ENCODE results near the gene NUP88. TPM values are rescaled to one million over a fixed set of nuclear protein-coding genes. Genes with fewer than 3 reads are reported as not detected.

NUP88 gene
- total RNA-seq, 1 experiment from 2014 or later: 103 TPM

DNA sequence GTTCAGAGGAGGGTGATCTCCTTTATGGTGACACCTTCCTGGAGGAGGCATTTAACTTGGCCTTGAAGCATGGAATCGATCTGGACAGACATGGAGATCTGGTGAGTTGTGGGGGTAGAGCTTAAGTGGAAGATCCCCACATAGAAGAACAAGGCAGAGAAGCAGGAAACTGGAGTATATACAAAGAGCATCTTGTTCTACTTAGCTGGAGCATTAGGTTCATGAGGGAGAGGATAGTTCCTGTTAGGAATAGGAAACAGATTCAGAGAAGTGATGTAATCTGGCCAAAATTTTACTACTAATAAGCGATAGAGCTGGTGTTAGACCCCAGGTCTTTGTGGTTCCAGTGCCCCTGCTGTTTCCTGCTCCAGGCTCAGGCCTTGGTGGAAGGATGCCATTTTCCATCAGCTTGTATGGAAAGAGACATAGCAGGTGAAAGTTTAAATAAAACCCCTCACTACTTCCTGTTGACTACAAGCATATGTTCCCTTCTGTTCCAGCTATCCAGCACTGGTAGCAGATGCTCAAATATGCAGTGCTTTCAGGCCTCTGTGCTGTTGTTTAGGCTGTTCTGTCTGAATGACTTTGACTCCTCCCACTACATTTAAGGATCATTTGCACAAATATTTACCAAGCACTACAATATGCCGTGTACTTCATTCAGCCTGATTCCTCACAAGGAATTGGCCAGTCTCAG, 9.9 kb upstream of the NUP88 start:
- ATAC-seq: peak; percentile 48; the same call in 1 of the 2 replicates
- no peaks in the 10 kb centered on the region for H4K20me1 ChIP-seq (ENCODE audit: low read length)
- no peaks in the 10 kb centered on the region for H3K27me3 ChIP-seq (ENCODE audit: low read length)
- peaks cover 4% of the 10 kb centered on the region for H3F3A ChIP-seq (ENCODE audit: low read length, unreplicated experiment)
- CTCF ChIA-PET: no interaction called here
- no peaks in the 10 kb centered on the region for H3K79me2 ChIP-seq (ENCODE audit: low read length)
- no peak for DNase-seq
- no peaks in the 10 kb centered on the region for H3K9me2 ChIP-seq (replicated peaks; ENCODE audit: low read length)
- H3K36me3 ChIP-seq (ENCODE audit: low read depth, low read length): peaks cover 42% of the 10 kb centered on the region
- H3K9ac ChIP-seq (ENCODE audit: low read length): no peak overlapping the region
- intact Hi-C loops (cut with micrococcal nuclease): no loop called here
- no peaks in the 10 kb centered on the region for H3K4me1 ChIP-seq (ENCODE audit: insufficient read depth, low read length)
- H3K4me3 ChIP-seq (ENCODE audit: low read length): no peak overlapping the region
- H2AFZ ChIP-seq (ENCODE audit: low read length): no peak overlapping the region
- POLR2A ChIA-PET (ENCODE audit: unreplicated experiment): no interaction called here
- BruUV-seq (replicated peaks): no TSS peak
- H3K4me2 ChIP-seq (ENCODE audit: low read length): no peak overlapping the region
- TF ChIP-seq EZH2phosphoT487 (IDR thresholded peaks at IDR 0.05; ENCODE audit: borderline replicate concordance, low read length) (no peak), EZH2 (IDR thresholded peaks at IDR 0.05; ENCODE audit: low read length, unreplicated experiment) (no peak)
- TF ChIP-seq, protein P1, sequence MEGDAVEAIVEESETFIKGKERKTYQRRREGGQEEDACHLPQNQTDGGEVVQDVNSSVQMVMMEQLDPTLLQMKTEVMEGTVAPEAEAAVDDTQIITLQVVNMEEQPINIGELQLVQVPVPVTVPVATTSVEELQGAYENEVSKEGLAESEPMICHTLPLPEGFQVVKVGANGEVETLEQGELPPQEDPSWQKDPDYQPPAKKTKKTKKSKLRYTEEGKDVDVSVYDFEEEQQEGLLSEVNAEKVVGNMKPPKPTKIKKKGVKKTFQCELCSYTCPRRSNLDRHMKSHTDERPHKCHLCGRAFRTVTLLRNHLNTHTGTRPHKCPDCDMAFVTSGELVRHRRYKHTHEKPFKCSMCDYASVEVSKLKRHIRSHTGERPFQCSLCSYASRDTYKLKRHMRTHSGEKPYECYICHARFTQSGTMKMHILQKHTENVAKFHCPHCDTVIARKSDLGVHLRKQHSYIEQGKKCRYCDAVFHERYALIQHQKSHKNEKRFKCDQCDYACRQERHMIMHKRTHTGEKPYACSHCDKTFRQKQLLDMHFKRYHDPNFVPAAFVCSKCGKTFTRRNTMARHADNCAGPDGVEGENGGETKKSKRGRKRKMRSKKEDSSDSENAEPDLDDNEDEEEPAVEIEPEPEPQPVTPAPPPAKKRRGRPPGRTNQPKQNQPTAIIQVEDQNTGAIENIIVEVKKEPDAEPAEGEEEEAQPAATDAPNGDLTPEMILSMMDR (conservative IDR thresholded peaks at IDR 0.05; ENCODE audit: low read depth, low read length): no peak
- no peak overlapping the region for H3K27ac ChIP-seq (ENCODE audit: low read length)
- no peaks in the 10 kb centered on the region for H3K9me3 ChIP-seq (ENCODE audit: low read length)

GRCh38 chr17:5425826-5426225, 6.4 kb upstream of the NUP88 start:
- no peak overlapping the region for H2AFZ ChIP-seq (ENCODE audit: low read length)
- no peaks in the 10 kb centered on the region for H3K27me3 ChIP-seq (ENCODE audit: low read length)
- intact Hi-C loops (cut with micrococcal nuclease): no loop called here
- TF ChIP-seq, protein P1 (conservative IDR thresholded peaks at IDR 0.05; ENCODE audit: low read depth, low read length): no peak
- TF ChIP-seq EZH2phosphoT487 (IDR thresholded peaks at IDR 0.05; ENCODE audit: borderline replicate concordance, low read length): no peak
- TF ChIP-seq EZH2 (IDR thresholded peaks at IDR 0.05; ENCODE audit: low read length, unreplicated experiment): no peak
- ChIA-PET CTCF (no interaction called here), POLR2A (ENCODE audit: unreplicated experiment) (no interaction called here)
- H3K9me2 ChIP-seq (replicated peaks; ENCODE audit: low read length): no peaks in the 10 kb centered on the region
- H3K9me3 ChIP-seq (ENCODE audit: low read length): no peaks in the 10 kb centered on the region
- H3K4me1 ChIP-seq (ENCODE audit: insufficient read depth, low read length): peaks cover 18% of the 10 kb centered on the region
- H3F3A ChIP-seq (ENCODE audit: low read length, unreplicated experiment): no peaks in the 10 kb centered on the region
- peaks cover 16% of the 10 kb centered on the region for H3K79me2 ChIP-seq (ENCODE audit: low read length)
- peaks cover 23% of the 10 kb centered on the region for H3K36me3 ChIP-seq (ENCODE audit: low read depth, low read length)
- no peak overlapping the region for H3K4me3 ChIP-seq (ENCODE audit: low read length)
- H4K20me1 ChIP-seq (ENCODE audit: low read length): no peaks in the 10 kb centered on the region
- no TSS peak for BruUV-seq (replicated peaks)
- H3K4me2 ChIP-seq (ENCODE audit: low read length): no peak overlapping the region
- ATAC-seq (no peak), DNase-seq (no peak)
- H3K9ac ChIP-seq (ENCODE audit: low read length): no peak overlapping the region
- H3K27ac ChIP-seq (ENCODE audit: low read length): no peak overlapping the region

DNA sequence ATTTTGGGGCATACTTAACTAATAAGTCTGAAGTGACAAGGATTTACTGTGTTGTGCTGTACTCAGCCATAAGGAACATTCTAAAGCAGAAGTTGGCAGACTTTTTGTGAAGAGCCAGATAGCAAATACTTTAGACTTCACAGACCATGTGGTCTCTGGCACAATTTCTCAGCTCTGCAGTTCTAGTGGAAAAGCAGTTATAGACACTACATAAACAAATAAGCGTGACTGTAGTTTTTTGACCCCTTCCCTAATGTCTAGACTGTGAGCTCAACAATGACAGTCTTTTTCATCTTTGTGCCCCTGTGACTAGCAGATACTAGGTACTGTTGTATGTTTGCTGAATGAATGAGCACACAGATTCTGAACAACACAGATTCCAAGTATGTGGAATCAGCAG, 5.4 kb upstream of the NUP88 start:
- ChIA-PET POLR2A (ENCODE audit: unreplicated experiment) (no interaction called here), CTCF (interaction anchor here (1.3 kb wide), 1 partner anchor 14 kb away, joined by 8 read pairs; the partner anchor contains the start of gene C1QBP)
- H3K27me3 ChIP-seq (ENCODE audit: low read length): no peaks in the 10 kb centered on the region

More for the DNA sequence above, 5.4 kb upstream of the NUP88 start:
- no TSS peak for BruUV-seq (replicated peaks)
- peaks cover 24% of the 10 kb centered on the region for H3K79me2 ChIP-seq (ENCODE audit: low read length)
- no peak overlapping the region for H3K4me2 ChIP-seq (ENCODE audit: low read length)
- no peak overlapping the region for H3K4me3 ChIP-seq (ENCODE audit: low read length)
- peaks cover 23% of the 10 kb centered on the region for H3K36me3 ChIP-seq (ENCODE audit: low read depth, low read length)
- TF ChIP-seq, protein P1 (conservative IDR thresholded peaks at IDR 0.05; ENCODE audit: low read depth, low read length): no peak
- no peak for TF ChIP-seq EZH2 (IDR thresholded peaks at IDR 0.05; ENCODE audit: low read length, unreplicated experiment)
- TF ChIP-seq EZH2phosphoT487 (IDR thresholded peaks at IDR 0.05; ENCODE audit: borderline replicate concordance, low read length): no peak
- H3K27ac ChIP-seq (ENCODE audit: low read length): no peak overlapping the region
- no peaks in the 10 kb centered on the region for H4K20me1 ChIP-seq (ENCODE audit: low read length)
- intact Hi-C loops (cut with micrococcal nuclease): no loop called here
- DNase-seq (no peak), ATAC-seq (no peak)
- no peaks in the 10 kb centered on the region for H3F3A ChIP-seq (ENCODE audit: low read length, unreplicated experiment)
- no peak overlapping the region for H3K9ac ChIP-seq (ENCODE audit: low read length)
- no peaks in the 10 kb centered on the region for H3K9me2 ChIP-seq (replicated peaks; ENCODE audit: low read length)
- H2AFZ ChIP-seq (ENCODE audit: low read length): no peak overlapping the region
- peaks cover 20% of the 10 kb centered on the region for H3K4me1 ChIP-seq (ENCODE audit: insufficient read depth, low read length)
- H3K9me3 ChIP-seq (ENCODE audit: low read length): no peaks in the 10 kb centered on the region
